ENCODE measurements around the gene BDKRB1.

The BDKRB1 gene

GRCh38 chr14:96261772-96262655 lies 6.0 kb downstream of the BDKRB1 start:
- DNase-seq (ENCODE audit: low read depth), result no peak

- DNase-seq (ENCODE audit: low read depth), result no peak
Measured at GRCh38 chr14:96263347-96264199, 7.6 kb downstream of the BDKRB1 start.

GRCh38 chr14:96264200-96264553 lies 8.2 kb downstream of the BDKRB1 start:
- no peak for DNase-seq (ENCODE audit: low read depth)

- no peak for DNase-seq (ENCODE audit: low read depth)
Measured at GRCh38 chr14:96264853-96265252, 8.8 kb downstream of the BDKRB1 start.

GRCh38 chr14:96265383-96266095 lies 9.5 kb downstream of the BDKRB1 start:
- no peak for DNase-seq (ENCODE audit: low read depth)

- DNase-seq (ENCODE audit: low read depth), result no peak
Measured at GRCh38 chr14:96267336-96267735, 11.3 kb downstream of the BDKRB1 start.

- no peak for DNase-seq (ENCODE audit: low read depth)
Measured at GRCh38 chr14:96267916-96268315, 11.9 kb downstream of the BDKRB1 start.

- DNase-seq (ENCODE audit: low read depth), result no peak
Measured at GRCh38 chr14:96268431-96269358, 12.7 kb downstream of the BDKRB1 start.

- DNase-seq (ENCODE audit: low read depth), result no peak
Measured at GRCh38 chr14:96269359-96269710, 13.3 kb downstream of the BDKRB1 start.

- DNase-seq (ENCODE audit: low read depth), result no peak
Measured at GRCh38 chr14:96270565-96271420, 14.8 kb downstream of the BDKRB1 start.

GRCh38 chr14:96271421-96271762 lies 15.4 kb downstream of the BDKRB1 start:
- no peak for DNase-seq (ENCODE audit: low read depth)

GRCh38 chr14:96272777-96273473 lies 16.9 kb downstream of the BDKRB1 start:
- DNase-seq (ENCODE audit: low read depth), result no peak

- DNase-seq (ENCODE audit: low read depth), result no peak
Measured at GRCh38 chr14:96273629-96274028, 17.6 kb downstream of the BDKRB1 start.

- DNase-seq (ENCODE audit: low read depth), result no peak
Measured at GRCh38 chr14:96274122-96274521, 18.1 kb downstream of the BDKRB1 start.

- no peak for DNase-seq (ENCODE audit: low read depth)
Measured at GRCh38 chr14:96274543-96274942, 18.5 kb downstream of the BDKRB1 start.

GRCh38 chr14:96275177-96276112 lies 19.4 kb downstream of the BDKRB1 start:
- peak; percentile 18 for DNase-seq (ENCODE audit: low read depth)

- no peak for DNase-seq (ENCODE audit: low read depth)
Measured at GRCh38 chr14:96277890-96278289, 21.9 kb downstream of the BDKRB1 start.

- no peak for DNase-seq (ENCODE audit: low read depth)
Measured at GRCh38 chr14:96279564-96279963, 23.6 kb downstream of the BDKRB1 start.

- DNase-seq (ENCODE audit: low read depth), result no peak
Measured at GRCh38 chr14:96280104-96280503, 24.1 kb downstream of the BDKRB1 start.
